Transverse colon (tissue), 4 donors: ENCODE data around the gene IL4R. TPM values are rescaled to one million over a fixed set of nuclear protein-coding genes. Genes with fewer than 3 reads are reported as not detected.
"Not testable (repeated sequence)": the region's sequence is repeated elsewhere in the genome, so short reads cannot be mapped to it uniquely, and the experiment has no call there.

Experiments
- DNase-seq: peaks from one replicate; pipeline ENCODE4 v3.0.0-alpha.2; 2019
- H3K27ac ChIP-seq, 4 donors: fragments of 200-600 bp; sonication (generic); 2 replicates each; pipeline ENCODE4 v1.5.1; 2016 to 2018; ENCODE audit warnings: inconsistent platforms in 4 of 4
- H3K27me3 ChIP-seq: fragments of 200-600 bp; sonication (generic); 2 replicates; pipeline ENCODE4 v1.5.1; 2017; ENCODE audit warnings: inconsistent platforms
- H3K36me3 ChIP-seq, 4 donors: fragments of 200-600 bp; sonication (generic); 2 replicates each; pipeline ENCODE4 v1.5.1; 2017 to 2019; ENCODE audit warnings: inconsistent platforms in 4 of 4
- H3K4me1 ChIP-seq, 4 donors: fragments of 200-600 bp; sonication (generic); 2 replicates each; pipeline ENCODE4 v1.5.1; 2017 to 2020; ENCODE audit warnings: inconsistent platforms in 4 of 4
- H3K4me3 ChIP-seq, 4 donors: fragments of 200-600 bp; sonication (generic); 1 replicate in 1 of 4; 2 replicates in 3 of 4; pipeline versions ENCODE4 v1.5.1 to v1.6.1; 2017 to 2019; ENCODE audit warnings: inconsistent platforms in 4 of 4
- H3K9me3 ChIP-seq, 2 donors: fragments of 200-600 bp; sonication (generic); 2 replicates each; pipeline ENCODE4 v1.5.1; 2017 to 2019; ENCODE audit warnings: inconsistent platforms in 2 of 2
- EP300 ChIP-seq: sonication (generic); formaldehyde crosslinking; IDR thresholded peaks from one replicate; pipeline ENCODE4 v1.6.1; 2017; ENCODE audit warnings: antibody characterized with exemption, low read depth
- POLR2A ChIP-seq: fragments of 450-650 bp; IDR thresholded peaks from one replicate; pipeline ENCODE4 v1.6.1; 2016; ENCODE audit warnings: antibody characterized with exemption, mild to moderate bottlenecking, moderate library complexity
- POLR2AphosphoS5 ChIP-seq, 3 donors: sonication (generic); formaldehyde crosslinking; IDR thresholded peaks; one replicate each; pipeline ENCODE4 v1.6.1; 2016; ENCODE audit warnings: antibody characterized with exemption in 3 of 3
- WGBS, 2 donors: methylation state at CpG; one replicate each; pipeline ENCODE4 v1.1.5; 2018; ENCODE audit warnings: low coverage in 1 of 2; 5-methylcytosine and 5-hydroxymethylcytosine counted together
- in situ Hi-C, 4 donors: fragments of 200-750 bp; cut with MboI; loops; one replicate each; pipeline versions ENCODE4 v1.15.0 to v1.15.1; 2017; ENCODE audit warnings: low sequenced_read_pairs in 3 of 4, low pct_ligation_motif_present in 1 of 4, low pct_unique_long_range_greater_than_20kb in 1 of 4
- intact Hi-C: fragments of 100-400 bp; cut with DNase I; formaldehyde crosslinking; loops from one replicate; pipeline ENCODE4 v1.15.1; 2023; ENCODE audit warnings: low total_unique reads
- total RNA-seq, 4 donors: library from RNA; depleted of rRNA; stranded (reverse); fragments of >200 nt; gene quantifications; one replicate each; pipeline ENCODE4 v1.1.0, GENCODE V29; 2016
- TF ChIP-seq, protein P1 (sequence below), 5 experiments: fragments of 200-600 bp in 3 of 5; fragments of 450-650 bp in 2 of 5; sonication (generic) in 3 of 5; IDR thresholded peaks; 1 replicate in 2 of 5; 2 replicates in 3 of 5; pipeline ENCODE4 v1.5.1; 2016 to 2017; ENCODE audit warnings: antibody characterized with exemption in 5 of 5, inconsistent platforms in 3 of 5, mild to moderate bottlenecking in 2 of 5, moderate library complexity in 1 of 5

The IL4R gene
- total RNA-seq, 4 donors from 2014 or later: 106 to 235 (median 156) TPM

- H3K4me1 ChIP-seq: peaks cover 43 to 76% (median 56%) of the 10 kb centered on the region in 4 donors
- no peaks in the 10 kb centered on the region for H3K27me3 ChIP-seq
- in situ Hi-C loops (loop anchor here in 2 of 4 donors (25.0 kb wide), 1 partner anchor 92 kb away; no protein-coding TSS in a partner anchor), intact Hi-C loops (no loop called here)
- no peak for TF ChIP-seq POLR2A
- TF ChIP-seq EP300: no peak
- TF ChIP-seq, protein P1, sequence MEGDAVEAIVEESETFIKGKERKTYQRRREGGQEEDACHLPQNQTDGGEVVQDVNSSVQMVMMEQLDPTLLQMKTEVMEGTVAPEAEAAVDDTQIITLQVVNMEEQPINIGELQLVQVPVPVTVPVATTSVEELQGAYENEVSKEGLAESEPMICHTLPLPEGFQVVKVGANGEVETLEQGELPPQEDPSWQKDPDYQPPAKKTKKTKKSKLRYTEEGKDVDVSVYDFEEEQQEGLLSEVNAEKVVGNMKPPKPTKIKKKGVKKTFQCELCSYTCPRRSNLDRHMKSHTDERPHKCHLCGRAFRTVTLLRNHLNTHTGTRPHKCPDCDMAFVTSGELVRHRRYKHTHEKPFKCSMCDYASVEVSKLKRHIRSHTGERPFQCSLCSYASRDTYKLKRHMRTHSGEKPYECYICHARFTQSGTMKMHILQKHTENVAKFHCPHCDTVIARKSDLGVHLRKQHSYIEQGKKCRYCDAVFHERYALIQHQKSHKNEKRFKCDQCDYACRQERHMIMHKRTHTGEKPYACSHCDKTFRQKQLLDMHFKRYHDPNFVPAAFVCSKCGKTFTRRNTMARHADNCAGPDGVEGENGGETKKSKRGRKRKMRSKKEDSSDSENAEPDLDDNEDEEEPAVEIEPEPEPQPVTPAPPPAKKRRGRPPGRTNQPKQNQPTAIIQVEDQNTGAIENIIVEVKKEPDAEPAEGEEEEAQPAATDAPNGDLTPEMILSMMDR (IDR thresholded peaks at IDR 0.05): no peak
- H3K4me3 ChIP-seq: no peak overlapping the region
- 88% methylated on average over 5 of the region's 5 CpGs; no CpG with 5 or more reads in 1 of the 2 donors for WGBS, 2 donors
- H3K36me3 ChIP-seq: peaks cover 0 to 16% (median 3%) of the 10 kb centered on the region in 4 donors
- no peaks in the 10 kb centered on the region for H3K9me3 ChIP-seq
- no peak for DNase-seq
- H3K27ac ChIP-seq: peak overlapping the region; percentile 93 to 99 (median 99)
Observed at GRCh38 chr16:27328937-27329336, 15.2 kb downstream of the IL4R start.

DNA sequence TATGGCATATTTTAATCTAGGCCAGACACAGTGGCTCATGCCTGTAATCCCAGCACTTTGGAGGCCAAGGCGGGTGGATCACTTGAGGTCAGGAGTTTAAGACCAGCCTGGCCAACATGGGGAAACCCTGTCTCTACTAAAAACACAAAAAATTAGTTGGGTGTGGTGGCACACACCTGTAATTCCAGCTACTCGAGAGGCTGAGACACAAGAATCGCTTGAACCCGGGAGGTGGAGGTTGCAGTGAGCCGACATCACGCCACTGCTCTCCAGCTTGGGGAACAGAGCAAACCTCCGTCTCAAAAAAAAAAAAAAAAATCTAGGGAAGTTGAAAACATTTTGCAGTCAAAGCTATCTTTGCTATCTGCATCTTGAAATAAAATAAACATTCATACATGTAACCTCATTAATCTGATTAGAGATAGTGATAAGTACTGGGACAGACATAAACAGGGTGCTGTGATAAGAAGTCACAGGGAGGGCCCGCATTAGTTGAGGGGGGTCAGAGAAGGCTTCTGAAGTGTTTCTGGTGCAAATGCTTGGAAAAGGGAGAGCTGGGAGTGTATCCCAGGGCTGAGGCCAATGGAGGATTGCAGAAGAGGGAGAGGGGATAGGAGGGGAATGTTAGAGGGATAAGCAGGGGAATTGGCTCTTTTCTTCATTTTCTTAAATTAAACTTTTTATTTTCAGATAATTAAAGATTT, 15.8 kb downstream of the IL4R start:
- Histone ChIP-seq H3K27ac (peak overlapping the region; percentile 93 to 99 (median 99)), H3K36me3 (peaks cover 0 to 21% (median 3%) of the 10 kb centered on the region in 4 donors), H3K4me1 (peaks cover 42 to 76% (median 50%) of the 10 kb centered on the region in 4 donors)
- 49 to 75% methylated on average over 4 to 8 of the region's 8 CpGs for WGBS, 2 donors
- in situ Hi-C loops: loop anchor here in 2 of 4 donors (25.0 kb wide), 1 partner anchor 92 kb away; no protein-coding TSS in a partner anchor
- intact Hi-C loops, DNase-seq, H3K4me3 ChIP-seq, H3K9me3 ChIP-seq, H3K27me3 ChIP-seq: not testable (repeated sequence)

- H3K9me3 ChIP-seq: no peaks in the 10 kb centered on the region
- peaks cover 33 to 70% (median 42%) of the 10 kb centered on the region in 4 donors for H3K4me1 ChIP-seq
- H3K27me3 ChIP-seq: no peaks in the 10 kb centered on the region
- H3K27ac ChIP-seq: peak overlapping the region; percentile 93 to 99 (median 99)
- peaks cover 0 to 22% (median 3%) of the 10 kb centered on the region in 4 donors for H3K36me3 ChIP-seq
- 62 to 67% methylated on average over 4 to 5 of the region's 5 CpGs for WGBS, 2 donors
- TF ChIP-seq, protein P1 (IDR thresholded peaks at IDR 0.05): no peak
- no peak for TF ChIP-seq POLR2A
- peak; percentile 72 to 79 (median 78) for TF ChIP-seq POLR2AphosphoS5 (IDR thresholded peaks at IDR 0.05)
- peak; percentile 91 for TF ChIP-seq EP300
- H3K4me3 ChIP-seq: no peak overlapping the region
- in situ Hi-C loops (loop anchor here in 2 of 4 donors (25.0 kb wide), 1 partner anchor 93 kb away; no protein-coding TSS in a partner anchor), intact Hi-C loops (no loop called here)
- peak; percentile 65 for DNase-seq
Observed at GRCh38 chr16:27330542-27330941, 16.8 kb downstream of the IL4R start.

DNA sequence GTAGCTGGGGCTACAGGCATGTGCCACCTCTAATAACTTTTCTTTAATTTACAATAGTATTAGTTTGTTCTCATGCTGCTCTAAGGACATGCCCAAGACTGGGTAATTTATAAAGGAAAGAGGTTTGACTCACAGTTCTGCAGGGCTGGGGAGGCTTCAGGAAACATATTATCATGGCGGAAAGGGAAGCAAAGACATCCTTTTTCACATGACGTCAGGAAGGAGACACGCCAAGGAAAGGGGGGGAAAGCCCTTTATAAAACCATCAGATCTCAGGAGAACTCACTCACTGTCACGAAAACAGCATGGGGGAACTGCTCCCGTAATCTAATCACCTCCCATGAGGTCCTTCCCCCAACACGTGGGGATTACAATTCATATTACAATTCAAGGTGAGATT, 18.3 kb downstream of the IL4R start:
- Histone ChIP-seq H3K27me3 (no peaks in the 10 kb centered on the region), H3K27ac (peak overlapping the region; percentile 93 to 99 (median 99)), H3K4me3 (no peak overlapping the region), H3K9me3 (no peaks in the 10 kb centered on the region), H3K4me1 (peaks cover 23 to 55% (median 30%) of the 10 kb centered on the region in 4 donors), H3K36me3 (peaks cover 0 to 22% (median 3%) of the 10 kb centered on the region in 4 donors)
- intact Hi-C loops: no loop called here
- WGBS, 2 donors: 71 to 83% methylated on average over 1 to 6 of the region's 6 CpGs
- DNase-seq: no peak
- TF ChIP-seq EP300: no peak
- TF ChIP-seq, protein P1 (IDR thresholded peaks at IDR 0.05): no peak
- peak in 1 of 3 donors; percentile 26 for TF ChIP-seq POLR2AphosphoS5 (IDR thresholded peaks at IDR 0.05)
- no peak for TF ChIP-seq POLR2A
- in situ Hi-C loops: loop anchor here in 2 of 4 donors (25.0 kb wide), 1 partner anchor 95 kb away; no protein-coding TSS in a partner anchor
